Amniotic epithelial cell (primary cell): Measurements from ENCODE around the gene MAP3K15.

ENCODE experiments used
- DNase-seq: peaks from one replicate; pipeline ENCODE4 v3.0.0-alpha.2; 2010; ENCODE audit warnings: low read depth

The MAP3K15 gene, protein sequence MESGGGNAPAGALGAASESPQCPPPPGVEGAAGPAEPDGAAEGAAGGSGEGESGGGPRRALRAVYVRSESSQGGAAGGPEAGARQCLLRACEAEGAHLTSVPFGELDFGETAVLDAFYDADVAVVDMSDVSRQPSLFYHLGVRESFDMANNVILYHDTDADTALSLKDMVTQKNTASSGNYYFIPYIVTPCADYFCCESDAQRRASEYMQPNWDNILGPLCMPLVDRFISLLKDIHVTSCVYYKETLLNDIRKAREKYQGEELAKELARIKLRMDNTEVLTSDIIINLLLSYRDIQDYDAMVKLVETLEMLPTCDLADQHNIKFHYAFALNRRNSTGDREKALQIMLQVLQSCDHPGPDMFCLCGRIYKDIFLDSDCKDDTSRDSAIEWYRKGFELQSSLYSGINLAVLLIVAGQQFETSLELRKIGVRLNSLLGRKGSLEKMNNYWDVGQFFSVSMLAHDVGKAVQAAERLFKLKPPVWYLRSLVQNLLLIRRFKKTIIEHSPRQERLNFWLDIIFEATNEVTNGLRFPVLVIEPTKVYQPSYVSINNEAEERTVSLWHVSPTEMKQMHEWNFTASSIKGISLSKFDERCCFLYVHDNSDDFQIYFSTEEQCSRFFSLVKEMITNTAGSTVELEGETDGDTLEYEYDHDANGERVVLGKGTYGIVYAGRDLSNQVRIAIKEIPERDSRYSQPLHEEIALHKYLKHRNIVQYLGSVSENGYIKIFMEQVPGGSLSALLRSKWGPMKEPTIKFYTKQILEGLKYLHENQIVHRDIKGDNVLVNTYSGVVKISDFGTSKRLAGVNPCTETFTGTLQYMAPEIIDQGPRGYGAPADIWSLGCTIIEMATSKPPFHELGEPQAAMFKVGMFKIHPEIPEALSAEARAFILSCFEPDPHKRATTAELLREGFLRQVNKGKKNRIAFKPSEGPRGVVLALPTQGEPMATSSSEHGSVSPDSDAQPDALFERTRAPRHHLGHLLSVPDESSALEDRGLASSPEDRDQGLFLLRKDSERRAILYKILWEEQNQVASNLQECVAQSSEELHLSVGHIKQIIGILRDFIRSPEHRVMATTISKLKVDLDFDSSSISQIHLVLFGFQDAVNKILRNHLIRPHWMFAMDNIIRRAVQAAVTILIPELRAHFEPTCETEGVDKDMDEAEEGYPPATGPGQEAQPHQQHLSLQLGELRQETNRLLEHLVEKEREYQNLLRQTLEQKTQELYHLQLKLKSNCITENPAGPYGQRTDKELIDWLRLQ (N-terminal part only)

DNA sequence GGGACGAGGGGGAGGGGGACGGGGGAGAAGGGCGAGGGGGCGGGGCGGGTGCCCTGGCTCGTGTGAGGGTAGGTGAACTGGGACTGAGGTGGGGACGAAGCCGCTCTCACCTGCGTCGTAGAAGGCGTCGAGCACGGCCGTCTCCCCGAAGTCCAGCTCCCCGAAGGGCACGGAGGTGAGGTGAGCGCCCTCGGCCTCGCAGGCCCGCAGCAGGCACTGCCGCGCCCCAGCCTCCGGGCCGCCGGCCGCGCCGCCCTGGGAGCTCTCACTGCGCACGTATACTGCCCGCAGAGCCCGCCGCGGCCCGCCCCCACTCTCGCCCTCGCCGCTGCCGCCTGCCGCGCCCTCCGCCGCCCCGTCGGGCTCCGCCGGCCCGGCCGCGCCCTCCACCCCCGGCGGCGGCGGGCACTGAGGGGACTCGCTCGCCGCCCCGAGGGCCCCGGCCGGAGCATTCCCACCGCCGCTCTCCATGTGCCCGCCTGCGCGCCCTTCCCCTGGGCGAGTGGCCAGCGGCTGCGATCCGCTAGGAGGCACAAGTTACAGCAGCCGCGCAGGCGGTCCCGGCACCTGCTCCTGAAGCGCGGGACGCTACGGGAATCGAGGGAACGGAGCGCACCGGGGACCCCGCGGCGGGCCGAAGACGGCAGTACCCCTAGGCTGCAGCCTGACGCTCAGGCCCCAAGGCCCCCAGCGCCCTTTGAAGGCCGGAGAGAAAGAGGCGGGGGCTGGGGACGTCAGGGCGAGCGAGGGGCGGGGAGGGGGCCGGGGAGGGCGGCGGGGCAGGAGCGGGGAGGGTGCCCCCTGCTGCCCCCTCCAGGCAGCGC lies at the start of gene MAP3K15:
Gene MAP3K15 (minus strand): TSS at position 718 of the 824 bp plus-strand sequence. CDS start 247 bp downstream, at position 471.
- no peak for DNase-seq

DNA sequence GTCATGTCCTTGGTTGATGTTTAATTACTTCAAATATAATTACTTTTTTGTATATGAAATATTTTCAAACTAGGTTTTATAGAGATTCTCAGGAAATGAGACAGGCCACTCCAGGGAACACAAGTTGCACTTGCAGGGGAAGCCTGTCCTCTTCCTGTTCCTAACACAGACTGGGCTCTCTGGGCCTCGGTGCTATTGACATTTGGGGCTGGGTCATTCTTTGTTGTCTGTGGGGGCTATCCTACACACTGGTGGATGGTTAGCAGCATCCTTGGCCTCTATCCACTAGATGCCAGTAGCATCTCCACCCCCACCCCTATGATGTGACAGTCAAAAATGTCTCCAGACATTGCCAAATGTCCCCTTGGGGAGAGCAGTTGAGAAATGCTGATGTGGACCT lies 49.3 kb upstream of the MAP3K15 start:
- no peak for DNase-seq

DNA sequence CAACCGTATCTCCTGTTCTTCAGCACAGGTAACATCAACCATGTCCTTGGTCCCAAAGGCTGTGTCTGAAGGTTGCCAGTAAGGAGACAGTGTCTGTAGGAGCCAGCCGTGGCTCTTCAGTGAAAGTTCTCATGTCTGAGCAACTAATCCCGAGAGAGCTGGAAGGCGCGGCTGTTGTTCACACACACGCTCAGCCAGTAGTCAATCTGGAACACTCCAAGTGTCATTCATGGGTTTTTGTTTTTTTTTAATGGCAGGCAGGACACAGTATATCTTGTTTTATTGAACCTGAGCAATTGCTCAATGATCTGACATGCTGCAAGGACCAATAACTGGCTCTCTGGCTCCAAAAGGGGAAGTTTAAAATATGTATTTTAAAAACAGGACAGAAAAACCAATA lies 48.4 kb upstream of the MAP3K15 start:
- no peak for DNase-seq

DNA sequence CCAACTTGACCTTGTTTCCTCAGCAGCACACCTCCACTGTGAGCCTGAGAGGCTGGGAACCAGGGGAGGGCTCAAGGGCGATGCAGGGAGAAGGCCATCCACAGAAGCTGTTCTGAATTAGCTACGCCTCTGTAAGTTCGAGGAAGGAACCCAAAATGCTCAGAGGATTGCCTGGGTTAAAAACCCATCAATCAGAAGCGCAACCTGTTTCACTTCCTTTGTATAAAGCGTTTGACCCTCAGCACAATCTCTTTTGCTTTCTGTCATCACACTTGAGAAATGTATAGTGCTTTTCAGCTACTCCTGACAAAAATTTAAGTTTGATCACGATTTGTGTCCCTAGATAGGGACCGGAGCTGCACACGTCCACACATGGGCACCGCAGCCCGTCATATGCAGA lies 48.0 kb upstream of the MAP3K15 start:
- DNase-seq, result no peak

DNA sequence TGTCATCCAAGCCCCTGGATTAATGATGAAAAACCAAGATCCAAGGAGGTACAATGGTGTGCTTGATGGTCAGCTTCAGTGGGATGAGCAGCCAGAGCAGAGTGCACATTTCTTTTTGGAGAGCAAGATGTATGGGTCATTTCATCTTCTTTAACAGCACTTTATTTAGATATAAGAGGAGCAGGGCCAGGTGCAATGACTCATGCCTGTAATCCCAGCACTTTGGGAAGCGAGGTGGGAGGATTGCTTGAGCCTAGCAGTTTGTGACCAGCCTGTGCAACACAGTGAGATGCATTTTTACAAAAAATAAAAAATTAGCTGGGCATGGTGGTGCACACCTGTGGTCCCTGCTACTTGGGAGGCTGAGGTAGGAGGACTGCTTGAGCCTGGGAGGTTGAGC lies 45.3 kb upstream of the MAP3K15 start:
- no peak for DNase-seq

DNA sequence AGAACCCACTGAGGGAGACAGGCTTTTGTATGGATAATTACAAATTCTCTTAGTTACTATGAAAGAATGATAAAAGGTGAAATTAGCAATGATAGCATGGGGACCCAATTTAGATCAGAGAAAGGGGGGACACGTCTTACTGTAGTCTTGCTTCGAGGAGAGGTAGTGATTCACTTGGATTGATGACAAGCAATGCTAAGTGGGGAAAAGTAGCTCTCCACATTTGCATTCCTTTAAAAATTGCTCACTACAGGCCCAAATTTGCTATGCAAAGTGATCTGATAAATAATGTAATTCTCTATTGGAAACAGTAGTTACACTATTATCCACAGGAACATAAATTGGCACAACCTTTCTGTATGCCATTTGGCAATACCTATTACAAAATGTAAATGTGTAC lies 42.5 kb upstream of the MAP3K15 start:
- no peak for DNase-seq

DNA sequence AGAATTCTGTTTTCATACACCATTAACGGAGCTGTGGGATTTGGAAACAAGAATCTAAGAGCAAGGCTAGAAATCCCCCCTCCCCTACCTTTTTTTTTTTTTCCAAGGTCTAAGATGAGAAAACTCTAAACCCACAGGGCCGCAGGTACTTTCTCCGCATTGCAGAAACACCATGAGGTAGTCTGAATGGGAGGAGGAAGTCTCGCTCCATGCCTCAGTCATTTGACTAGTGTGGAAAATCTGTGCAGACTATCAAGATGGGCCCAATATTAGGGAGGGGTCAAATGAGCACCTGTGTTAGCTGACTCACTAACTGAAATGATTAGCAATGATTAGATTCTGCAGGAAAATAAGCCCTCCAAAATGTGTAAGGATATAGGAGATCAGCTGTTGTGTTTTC lies 40.9 kb upstream of the MAP3K15 start:
- no peak for DNase-seq

DNA sequence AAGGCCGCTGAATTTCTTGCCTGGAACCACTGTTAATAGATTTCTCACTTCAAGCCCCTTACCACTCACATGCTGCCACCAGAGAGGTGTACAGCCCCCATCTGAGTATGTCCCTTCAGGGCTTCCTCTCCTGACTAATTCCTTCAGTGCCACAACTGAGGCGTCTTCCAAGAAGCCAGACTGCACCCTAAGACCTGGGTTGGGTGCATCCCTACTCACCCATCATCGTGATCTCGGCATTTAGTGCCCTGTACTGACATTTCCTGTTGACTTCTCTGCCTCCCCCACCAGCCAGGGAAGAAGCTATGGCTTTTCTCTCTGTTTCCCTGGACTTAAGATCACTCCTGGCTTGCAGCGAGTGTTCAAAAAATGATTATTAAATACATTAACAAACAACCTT lies 40.4 kb upstream of the MAP3K15 start:
- no peak for DNase-seq

DNA sequence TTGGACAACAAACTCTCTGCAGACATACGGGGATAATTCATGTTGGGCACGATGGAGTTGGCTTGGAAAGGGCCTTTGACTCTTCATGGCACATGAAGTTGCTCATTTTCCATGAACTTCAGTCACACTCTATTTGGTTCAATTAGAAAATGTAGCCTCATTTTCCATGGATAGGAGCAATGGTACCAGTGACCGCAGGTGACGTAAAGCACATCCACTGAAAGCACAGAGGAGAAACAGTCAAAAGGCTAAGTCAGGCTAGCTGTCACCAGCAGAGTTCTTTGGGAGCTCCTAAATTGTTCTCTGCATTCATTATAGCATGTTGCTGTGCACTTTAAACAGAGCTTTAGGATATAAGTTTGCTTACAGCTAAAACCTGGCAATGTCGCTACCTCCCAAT lies 39.9 kb upstream of the MAP3K15 start:
- no peak for DNase-seq

DNA sequence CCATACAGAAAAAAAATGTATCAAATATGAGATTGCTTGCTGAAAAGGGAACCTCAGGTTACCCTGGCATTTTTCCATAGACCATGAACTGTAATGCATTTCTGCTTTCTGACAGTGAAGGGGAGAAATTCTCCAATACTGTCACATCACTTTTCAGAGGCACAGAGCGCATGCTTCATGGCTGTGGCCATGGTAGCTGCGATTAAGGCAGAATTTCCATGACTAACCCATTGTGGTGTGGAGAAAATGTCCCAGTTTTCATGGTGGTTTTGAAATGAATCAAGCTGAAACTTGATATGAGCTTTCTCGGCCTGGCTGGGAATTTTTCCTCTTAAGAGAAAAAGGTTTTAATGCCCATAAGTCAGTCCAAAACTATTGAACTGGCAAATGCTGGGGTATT lies 39.5 kb upstream of the MAP3K15 start:
- peak; percentile 76 for DNase-seq

DNA sequence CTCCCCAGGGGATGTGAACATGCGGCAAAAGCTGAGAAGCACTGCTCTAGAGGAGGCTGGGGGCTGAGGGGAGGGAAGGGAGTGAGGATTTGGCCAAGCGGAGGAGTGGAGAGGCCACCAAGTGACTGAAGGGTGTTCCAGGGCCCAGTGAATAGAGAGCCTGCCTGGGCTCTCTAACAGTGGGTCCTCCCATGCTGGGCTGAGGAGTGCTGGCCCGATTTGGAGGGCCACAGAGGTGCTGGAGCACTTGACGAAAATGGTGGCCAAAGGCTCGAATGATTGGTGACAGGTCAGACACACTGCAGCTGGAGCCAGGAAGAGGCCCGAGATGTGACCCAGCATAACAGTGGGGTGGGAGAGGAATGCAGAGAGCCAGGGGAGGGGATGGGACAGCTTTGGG lies 37.5 kb upstream of the MAP3K15 start:
- no peak for DNase-seq

DNA sequence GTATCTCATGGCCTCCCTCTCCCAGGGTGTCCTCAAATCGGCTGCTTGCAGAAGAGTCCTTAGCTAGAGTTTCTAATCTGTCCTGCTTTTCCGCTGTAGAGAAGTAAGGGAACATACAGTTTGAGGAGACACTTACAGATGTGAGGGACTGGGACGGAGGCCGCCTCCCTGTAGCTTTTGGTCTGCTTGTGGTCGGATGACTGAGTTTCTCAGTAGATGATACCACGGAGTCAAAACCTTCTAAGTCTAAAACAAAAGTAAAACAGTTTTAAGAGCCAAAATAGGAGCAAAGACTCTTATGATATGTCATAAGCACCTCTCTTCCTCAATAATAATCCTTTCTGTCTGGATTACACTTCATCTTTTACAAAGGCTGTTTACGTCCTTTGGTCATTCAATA lies 34.5 kb upstream of the MAP3K15 start:
- DNase-seq, result no peak

DNA sequence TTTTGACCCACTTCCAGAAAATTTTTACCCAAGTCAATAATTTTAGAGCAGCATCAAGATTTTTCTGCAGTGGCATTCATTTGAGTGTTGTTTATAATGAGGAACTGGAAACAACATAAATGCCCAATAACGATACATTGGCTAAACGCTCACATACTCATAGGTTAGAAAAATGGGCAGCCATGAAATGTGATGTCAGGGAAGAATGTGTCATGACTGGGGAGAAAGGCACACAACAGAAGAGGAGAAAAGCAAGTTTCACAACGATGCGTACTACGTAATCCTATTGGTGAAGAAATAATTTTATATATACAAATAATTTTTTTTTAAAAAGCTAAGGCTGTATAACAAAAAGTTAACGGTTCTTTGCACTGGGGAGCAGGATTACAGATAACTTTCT lies 33.6 kb upstream of the MAP3K15 start:
- DNase-seq, result no peak

DNA sequence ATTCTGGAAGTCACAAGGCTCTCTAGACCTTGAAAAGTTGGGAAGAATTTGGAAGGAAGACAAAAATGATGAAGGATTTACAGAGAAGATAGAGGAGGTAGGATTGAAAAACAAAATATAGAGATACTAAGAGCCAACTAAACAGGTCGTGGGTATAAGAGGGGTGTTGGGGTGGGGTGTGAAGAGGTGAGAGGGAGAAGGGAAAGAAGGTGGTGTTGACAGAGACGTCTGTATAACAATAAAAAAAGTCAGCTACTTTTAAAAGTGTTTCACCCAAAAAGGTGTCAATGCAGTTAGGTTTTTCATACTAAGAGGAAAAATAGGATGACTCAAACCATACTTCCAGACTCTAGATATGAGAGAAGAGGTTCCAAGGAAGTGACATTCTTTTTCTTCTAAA lies 33.0 kb upstream of the MAP3K15 start:
- DNase-seq, result no peak

DNA sequence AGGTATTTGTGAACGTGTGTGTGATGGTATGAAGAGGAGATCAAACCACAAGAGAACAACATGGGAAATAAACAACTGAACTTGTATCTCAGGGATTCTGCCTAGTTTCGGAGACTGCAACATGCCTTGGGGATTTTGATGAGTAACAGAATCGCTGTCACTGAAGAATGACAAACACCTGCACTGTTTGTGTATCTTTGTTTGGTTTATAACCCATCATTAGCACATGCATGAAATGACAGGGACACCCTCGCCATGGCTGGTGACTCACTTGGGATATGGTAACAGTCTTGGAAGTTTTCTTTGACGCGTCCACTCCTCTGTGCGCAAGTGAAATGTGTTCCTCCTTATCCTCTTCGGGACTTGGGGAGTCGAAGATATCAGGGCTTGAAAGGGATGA lies 30.3 kb upstream of the MAP3K15 start:
- no peak for DNase-seq

DNA sequence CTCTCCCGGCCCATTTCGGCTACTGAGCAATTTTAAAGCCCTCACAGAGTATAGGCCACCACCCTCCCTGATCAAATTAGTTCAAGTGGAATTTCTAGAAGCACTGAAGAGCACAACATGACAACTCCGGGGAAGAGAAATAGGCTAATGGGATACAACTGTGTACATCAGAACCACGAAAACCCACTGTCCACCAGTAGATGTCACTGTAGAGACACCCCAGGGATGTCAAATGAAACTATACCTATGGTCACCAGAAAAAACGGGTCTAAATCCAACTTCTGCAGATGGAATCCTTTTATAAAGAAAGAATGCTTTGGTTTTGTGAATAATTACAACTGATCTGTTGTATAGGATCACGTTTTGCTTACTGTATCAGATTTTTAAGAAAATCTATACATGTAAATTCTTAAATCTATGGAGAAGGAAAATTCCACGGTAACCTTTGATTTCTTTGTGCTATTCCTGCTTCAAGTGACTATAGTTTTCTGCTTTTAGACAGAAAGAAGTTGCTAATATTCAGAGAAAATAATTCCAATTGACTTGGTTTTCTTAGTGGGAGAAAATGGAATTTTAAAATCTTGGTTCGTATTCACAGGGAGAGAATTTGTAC lies 29.5 kb upstream of the MAP3K15 start:
- peak; percentile 46 for DNase-seq

DNA sequence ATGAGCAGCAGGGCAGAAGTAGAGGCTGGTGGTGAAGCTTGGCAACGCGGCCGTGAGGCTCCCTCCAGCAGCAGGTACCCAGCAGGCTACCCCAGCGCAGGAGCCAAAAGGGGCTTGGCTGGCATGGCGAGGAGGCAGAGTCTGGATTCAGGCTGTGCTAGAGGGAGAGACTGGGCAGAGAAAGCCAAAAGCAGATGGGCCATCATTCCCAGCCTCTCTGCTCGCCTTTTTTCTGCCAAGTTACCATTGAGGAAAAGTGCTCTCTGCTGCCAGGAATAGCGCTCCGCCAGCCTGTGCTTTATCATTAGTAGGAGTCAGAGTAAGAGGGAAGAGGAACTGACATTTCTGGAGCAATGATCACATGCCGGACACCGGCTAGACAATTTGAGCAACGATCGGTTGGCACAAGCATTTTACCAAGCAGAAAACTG lies 28.7 kb upstream of the MAP3K15 start:
- no peak for DNase-seq

DNA sequence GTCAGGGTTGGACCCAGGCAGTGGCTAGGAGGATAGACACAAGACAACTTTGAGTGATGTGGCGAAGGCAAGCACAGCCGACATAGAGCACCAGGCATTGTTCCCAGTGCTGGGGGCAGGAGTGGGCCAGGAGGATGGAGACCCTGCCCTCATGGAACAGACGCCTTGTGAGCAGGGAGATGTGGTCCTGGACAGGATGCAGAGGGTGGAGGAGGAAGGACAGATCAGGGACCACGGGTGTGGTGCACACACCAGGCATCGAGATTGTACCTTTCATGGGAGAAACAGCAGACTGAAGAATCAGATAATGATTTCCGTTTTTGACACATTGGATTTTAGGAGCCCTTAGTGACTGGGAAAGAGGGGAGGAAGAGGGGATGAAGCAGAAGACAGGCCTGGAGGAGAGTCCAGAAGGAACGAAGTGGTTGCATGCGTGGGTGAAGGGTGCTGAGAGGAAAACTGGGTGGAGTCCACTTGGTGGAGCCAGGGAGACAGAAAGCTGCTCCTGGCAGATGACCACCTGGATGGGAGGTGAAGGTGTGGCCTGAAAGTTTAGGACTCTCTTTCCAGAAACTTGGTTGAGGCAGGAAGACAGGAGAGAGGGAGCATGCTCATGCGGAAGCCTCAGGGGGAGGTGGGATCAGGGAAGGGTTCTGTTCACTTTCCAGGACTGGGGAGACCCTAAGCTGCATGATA lies 27.9 kb upstream of the MAP3K15 start:
- DNase-seq, result no peak

DNA sequence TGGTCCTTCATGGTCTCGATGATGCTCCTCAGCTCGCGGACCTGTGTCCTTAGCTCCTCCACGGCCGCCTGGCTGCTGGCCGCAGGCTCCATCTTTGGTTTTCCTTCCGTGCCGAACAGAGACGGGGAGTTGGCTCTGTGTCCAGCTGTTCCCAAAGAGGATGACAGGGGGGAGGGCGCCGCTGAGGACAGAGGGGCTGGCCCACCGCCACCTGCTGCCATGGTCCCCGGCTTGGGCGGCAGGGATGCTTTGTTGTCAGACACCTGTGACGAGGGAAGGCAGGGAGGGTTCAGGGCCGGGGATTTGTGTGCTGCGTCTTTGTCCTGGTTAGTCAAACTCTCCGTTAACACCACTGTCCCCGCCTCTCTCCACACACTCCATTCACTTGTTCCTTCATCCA lies 26.6 kb upstream of the MAP3K15 start:
- no peak for DNase-seq

DNA sequence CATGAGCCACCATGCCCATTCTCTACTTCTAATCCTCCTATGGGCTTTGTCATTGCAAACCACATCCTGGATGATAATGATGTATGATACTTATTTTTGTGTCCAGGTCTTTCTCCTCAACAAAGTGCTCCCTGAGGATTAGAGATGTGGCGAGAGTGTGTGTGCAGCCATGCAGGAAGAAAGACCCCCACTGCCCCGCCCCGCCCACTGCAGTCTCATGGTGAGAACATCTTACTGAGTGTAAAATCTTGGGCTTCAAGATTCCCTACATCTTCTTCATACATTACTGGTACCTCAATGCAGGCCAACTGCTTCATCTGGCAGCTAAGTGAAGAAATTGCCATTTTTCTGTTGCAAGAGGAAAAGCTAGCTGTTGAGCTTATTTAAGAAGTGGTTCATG lies 25.9 kb upstream of the MAP3K15 start:
- no peak for DNase-seq

DNA sequence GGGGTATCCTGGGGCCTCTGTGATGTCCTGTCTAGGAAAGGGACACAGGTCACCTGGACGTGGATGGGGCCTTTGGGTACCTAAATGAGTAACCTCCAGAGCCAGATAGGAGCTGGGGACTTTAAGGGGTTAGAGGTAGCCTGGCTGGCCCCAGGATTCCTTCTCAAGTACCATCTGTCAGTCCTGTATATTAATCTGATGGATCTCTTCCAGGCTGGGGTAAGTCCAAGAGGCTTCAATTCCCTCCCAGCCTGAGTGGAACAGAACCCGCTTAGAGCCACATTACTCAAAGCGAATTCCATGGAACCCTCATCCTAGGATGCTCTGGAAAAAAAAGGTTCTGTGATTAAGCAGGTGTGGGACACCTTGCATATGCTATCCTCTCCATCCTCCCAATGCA lies 24.8 kb upstream of the MAP3K15 start:
- DNase-seq, result no peak
